ENCODE data around the gene KIRREL3.

KIRREL3 gene

GRCh38 chr11:126990716-126991480, 9.7 kb downstream of the KIRREL3 start:
- Histone ChIP-seq H3K79me2 (ENCODE audit: insufficient read depth, low read depth) (no peaks in the 10 kb centered on the region), H3K4me2 (no peak overlapping the region), H3K4me3 (IDR thresholded peaks at IDR 0.05; ENCODE audit: insufficient read depth, low read depth, low read length) (no peak overlapping the region), H3K9ac (no peak overlapping the region), H3K27ac (no peak overlapping the region), H3K27me3 (ENCODE audit: insufficient read depth, low read depth) (no peaks in the 10 kb centered on the region), H3K4me1 (ENCODE audit: low read depth, poor library complexity, severe bottlenecking) (peaks cover 8% of the 10 kb centered on the region), H4K20me1 (ENCODE audit: insufficient read depth) (no peaks in the 10 kb centered on the region), H2AFZ (ENCODE audit: low read depth) (peak overlapping the region; percentile 54; the same call in 1 of the 2 replicates), H3K36me3 (ENCODE audit: insufficient read depth) (no peaks in the 10 kb centered on the region)
- TF ChIP-seq, protein P1, sequence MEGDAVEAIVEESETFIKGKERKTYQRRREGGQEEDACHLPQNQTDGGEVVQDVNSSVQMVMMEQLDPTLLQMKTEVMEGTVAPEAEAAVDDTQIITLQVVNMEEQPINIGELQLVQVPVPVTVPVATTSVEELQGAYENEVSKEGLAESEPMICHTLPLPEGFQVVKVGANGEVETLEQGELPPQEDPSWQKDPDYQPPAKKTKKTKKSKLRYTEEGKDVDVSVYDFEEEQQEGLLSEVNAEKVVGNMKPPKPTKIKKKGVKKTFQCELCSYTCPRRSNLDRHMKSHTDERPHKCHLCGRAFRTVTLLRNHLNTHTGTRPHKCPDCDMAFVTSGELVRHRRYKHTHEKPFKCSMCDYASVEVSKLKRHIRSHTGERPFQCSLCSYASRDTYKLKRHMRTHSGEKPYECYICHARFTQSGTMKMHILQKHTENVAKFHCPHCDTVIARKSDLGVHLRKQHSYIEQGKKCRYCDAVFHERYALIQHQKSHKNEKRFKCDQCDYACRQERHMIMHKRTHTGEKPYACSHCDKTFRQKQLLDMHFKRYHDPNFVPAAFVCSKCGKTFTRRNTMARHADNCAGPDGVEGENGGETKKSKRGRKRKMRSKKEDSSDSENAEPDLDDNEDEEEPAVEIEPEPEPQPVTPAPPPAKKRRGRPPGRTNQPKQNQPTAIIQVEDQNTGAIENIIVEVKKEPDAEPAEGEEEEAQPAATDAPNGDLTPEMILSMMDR (conservative IDR thresholded peaks at IDR 0.05; ENCODE audit: low read depth, low read length), result peak; percentile 29; the same call in 1 of the 2 replicates

- Histone ChIP-seq H3K4me1 (ENCODE audit: low read depth, poor library complexity, severe bottlenecking) (peaks cover 8% of the 10 kb centered on the region), H3K27ac (no peak overlapping the region), H3K27me3 (ENCODE audit: insufficient read depth, low read depth) (no peaks in the 10 kb centered on the region), H3K9ac (no peak overlapping the region), H2AFZ (ENCODE audit: low read depth) (peak overlapping the region; percentile 54), H3K4me3 (IDR thresholded peaks at IDR 0.05; ENCODE audit: insufficient read depth, low read depth, low read length) (no peak overlapping the region), H3K36me3 (ENCODE audit: insufficient read depth) (no peaks in the 10 kb centered on the region), H4K20me1 (ENCODE audit: insufficient read depth) (no peaks in the 10 kb centered on the region), H3K4me2 (no peak overlapping the region), H3K79me2 (ENCODE audit: insufficient read depth, low read depth) (no peaks in the 10 kb centered on the region)
- TF ChIP-seq, protein P1 (conservative IDR thresholded peaks at IDR 0.05; ENCODE audit: low read depth, low read length), result peak; percentile 78
Observed at GRCh38 chr11:126989942-126990715, 10.4 kb downstream of the KIRREL3 start.

DNA sequence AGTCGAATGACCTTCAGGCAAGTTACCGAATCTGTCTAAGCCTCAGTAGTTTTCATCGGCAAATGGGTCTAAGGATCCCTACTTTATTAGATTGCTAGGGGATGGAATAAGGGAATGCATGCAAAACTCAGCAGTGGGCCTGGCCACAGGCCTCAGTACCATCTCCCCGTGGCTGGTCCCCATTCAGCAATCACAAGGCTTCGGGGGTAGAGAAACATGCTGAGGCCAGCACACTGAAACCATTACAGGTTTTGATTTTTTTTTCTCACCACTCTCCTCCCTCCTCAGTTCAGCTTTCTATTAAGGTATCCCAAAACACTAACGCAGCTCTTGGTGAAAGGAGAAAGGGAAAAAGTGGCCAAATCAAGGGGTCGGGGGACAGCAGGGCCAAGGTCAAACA, 11.9 kb downstream of the KIRREL3 start:
- Histone ChIP-seq H3K4me1 (ENCODE audit: low read depth, poor library complexity, severe bottlenecking) (peaks cover 8% of the 10 kb centered on the region), H3K79me2 (ENCODE audit: insufficient read depth, low read depth) (no peaks in the 10 kb centered on the region), H3K9ac (no peak overlapping the region), H3K4me3 (IDR thresholded peaks at IDR 0.05; ENCODE audit: insufficient read depth, low read depth, low read length) (no peak overlapping the region), H3K27me3 (ENCODE audit: insufficient read depth, low read depth) (no peaks in the 10 kb centered on the region), H3K4me2 (no peak overlapping the region; the same call in 1 of the 2 replicates), H2AFZ (ENCODE audit: low read depth) (no peak overlapping the region), H3K36me3 (ENCODE audit: insufficient read depth) (no peaks in the 10 kb centered on the region), H4K20me1 (ENCODE audit: insufficient read depth) (no peaks in the 10 kb centered on the region), H3K27ac (no peak overlapping the region)
- TF ChIP-seq, protein P1 (conservative IDR thresholded peaks at IDR 0.05; ENCODE audit: low read depth, low read length), result no peak

- no peak overlapping the region for H2AFZ ChIP-seq (ENCODE audit: low read depth)
- no peak overlapping the region for H3K27ac ChIP-seq
- H3K27me3 ChIP-seq (ENCODE audit: insufficient read depth, low read depth), result no peaks in the 10 kb centered on the region
- H3K4me1 ChIP-seq (ENCODE audit: low read depth, poor library complexity, severe bottlenecking), result no peaks in the 10 kb centered on the region
- H3K4me3 ChIP-seq (IDR thresholded peaks at IDR 0.05; ENCODE audit: insufficient read depth, low read depth, low read length), result no peak overlapping the region
- no peak overlapping the region for H3K4me2 ChIP-seq
- no peaks in the 10 kb centered on the region for H3K36me3 ChIP-seq (ENCODE audit: insufficient read depth)
- no peaks in the 10 kb centered on the region for H3K79me2 ChIP-seq (ENCODE audit: insufficient read depth, low read depth)
- TF ChIP-seq, protein P1 (conservative IDR thresholded peaks at IDR 0.05; ENCODE audit: low read depth, low read length), result no peak
- no peaks in the 10 kb centered on the region for H4K20me1 ChIP-seq (ENCODE audit: insufficient read depth)
- H3K9ac ChIP-seq, result no peak overlapping the region
Observed at GRCh38 chr11:126981635-126982034, 18.9 kb downstream of the KIRREL3 start.
